GM19468 (cell line): ENCODE data around the gene APOE.
"Not testable (repeated sequence)": the region's sequence is repeated elsewhere in the genome, so short reads cannot be mapped to it uniquely, and the experiment has no call there.

Source experiments
- ATAC-seq: cut with Tn5 transposase; IDR thresholded peaks from one replicate; pipeline ENCODE4 v1.9.1; 2021; ENCODE audit warnings: mild to moderate bottlenecking, moderate library complexity, moderate number of reproducible peaks; ENCODE audit not compliant: unreplicated experiment; ENCODE audit errors: extremely low read depth

Gene APOE

GRCh38 chr19:44908074-44908835 lies 2.7 kb downstream of the APOE start:
- no peak for ATAC-seq

DNA sequence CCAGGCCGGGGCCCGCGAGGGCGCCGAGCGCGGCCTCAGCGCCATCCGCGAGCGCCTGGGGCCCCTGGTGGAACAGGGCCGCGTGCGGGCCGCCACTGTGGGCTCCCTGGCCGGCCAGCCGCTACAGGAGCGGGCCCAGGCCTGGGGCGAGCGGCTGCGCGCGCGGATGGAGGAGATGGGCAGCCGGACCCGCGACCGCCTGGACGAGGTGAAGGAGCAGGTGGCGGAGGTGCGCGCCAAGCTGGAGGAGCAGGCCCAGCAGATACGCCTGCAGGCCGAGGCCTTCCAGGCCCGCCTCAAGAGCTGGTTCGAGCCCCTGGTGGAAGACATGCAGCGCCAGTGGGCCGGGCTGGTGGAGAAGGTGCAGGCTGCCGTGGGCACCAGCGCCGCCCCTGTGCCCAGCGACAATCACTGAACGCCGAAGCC lies 3.3 kb downstream of the APOE start:
- ATAC-seq = no peak

- no peak for ATAC-seq
Measured at GRCh38 chr19:44909775-44910174, 4.2 kb downstream of the APOE start.

DNA sequence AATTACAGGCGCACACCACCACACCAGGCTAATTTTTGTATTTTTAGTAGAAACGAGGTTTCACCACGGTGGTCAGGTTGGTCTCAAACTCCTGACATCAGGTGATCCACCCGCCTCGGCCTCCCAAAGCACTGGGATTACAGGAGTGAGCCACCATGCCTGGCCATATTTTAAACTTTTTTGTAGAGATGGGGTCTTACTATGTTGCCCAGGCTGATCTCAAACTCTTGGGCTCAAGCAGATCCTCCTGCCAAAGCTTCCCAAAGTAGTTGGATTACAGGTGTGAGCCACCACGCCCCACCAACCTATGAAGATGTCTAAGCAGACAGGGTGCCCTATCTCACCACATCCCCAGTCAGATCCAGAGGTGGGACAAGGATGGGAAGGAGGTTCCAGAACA lies 6.3 kb downstream of the APOE start:
- ATAC-seq = not testable (repeated sequence)

DNA sequence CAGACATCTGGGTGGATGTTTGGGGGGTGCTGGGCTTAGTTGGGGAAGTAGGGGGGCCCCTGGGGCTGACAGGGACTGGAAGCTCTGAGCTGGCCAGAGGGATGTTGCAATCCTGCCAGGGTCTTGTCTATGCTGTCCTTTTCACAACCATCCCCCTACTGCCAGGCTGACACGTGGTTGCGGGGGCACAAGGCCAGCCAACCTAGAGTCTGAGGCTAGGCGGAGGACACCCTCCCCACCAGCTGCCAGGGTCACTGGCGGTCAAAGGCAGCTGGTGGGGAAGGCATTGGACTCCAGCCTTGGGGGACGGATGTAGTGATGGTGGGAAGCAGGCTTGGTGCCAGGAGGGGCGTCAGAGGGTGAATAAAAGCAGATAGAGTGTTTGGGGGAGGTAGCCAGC lies 7.3 kb downstream of the APOE start:
- ATAC-seq = no peak

- not testable (repeated sequence) for ATAC-seq
Measured at GRCh38 chr19:44913512-44914432, 8.2 kb downstream of the APOE start.

GRCh38 chr19:44914433-44915206 lies 9.0 kb downstream of the APOE start, which contains the start of gene APOC1:
TSS of gene APOC1 (plus strand) at chr19:44914608. CDS start at chr19:44914892, 284 bp downstream.
- ATAC-seq = peak; percentile 63

DNA sequence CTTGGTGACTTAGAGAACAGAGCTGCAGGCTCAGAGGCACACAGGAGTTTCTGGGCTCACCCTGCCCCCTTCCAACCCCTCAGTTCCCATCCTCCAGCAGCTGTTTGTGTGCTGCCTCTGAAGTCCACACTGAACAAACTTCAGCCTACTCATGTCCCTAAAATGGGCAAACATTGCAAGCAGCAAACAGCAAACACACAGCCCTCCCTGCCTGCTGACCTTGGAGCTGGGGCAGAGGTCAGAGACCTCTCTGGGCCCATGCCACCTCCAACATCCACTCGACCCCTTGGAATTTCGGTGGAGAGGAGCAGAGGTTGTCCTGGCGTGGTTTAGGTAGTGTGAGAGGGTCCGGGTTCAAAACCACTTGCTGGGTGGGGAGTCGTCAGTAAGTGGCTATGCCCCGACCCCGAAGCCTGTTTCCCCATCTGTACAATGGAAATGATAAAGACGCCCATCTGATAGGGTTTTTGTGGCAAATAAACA lies 18.7 kb downstream of the APOE start:
- no peak for ATAC-seq

DNA sequence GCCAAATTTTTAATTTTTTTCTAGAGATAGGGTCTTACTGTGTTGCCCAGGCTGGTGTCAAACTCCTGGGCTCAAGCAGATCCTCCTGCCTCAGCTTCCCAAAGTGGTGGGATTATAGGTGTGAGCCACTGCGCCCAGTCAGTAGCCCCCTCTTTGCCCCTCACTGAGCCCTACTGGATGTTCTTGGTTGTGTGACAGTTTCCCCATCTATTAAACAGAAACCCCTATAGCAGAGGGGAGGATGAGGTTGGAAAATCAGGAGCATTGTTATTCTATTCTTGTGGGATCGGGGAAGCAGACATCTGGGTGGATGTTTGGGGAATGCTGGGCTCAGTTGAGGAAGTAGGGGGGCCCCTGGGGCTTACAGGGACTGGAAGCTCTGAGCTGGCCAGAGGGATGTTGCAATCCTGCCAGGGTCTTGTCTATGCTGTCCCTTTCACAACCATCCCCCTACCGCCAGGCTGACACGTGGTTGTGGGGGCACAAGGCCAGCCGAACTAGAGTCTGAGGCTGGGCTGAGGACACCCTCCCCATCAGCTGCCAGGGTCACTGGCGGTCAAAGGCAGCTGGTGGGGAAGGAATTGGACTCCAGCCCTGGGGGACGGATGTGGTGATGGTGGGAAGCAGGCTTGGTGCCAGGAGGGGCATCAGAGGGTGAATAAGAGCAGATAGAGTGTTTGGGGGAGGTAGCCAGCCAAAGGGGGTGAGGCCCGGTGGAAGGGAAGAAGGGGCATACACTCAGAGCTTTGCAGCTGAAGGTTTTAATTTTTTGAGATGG lies 19.7 kb downstream of the APOE start:
- ATAC-seq = no peak

DNA sequence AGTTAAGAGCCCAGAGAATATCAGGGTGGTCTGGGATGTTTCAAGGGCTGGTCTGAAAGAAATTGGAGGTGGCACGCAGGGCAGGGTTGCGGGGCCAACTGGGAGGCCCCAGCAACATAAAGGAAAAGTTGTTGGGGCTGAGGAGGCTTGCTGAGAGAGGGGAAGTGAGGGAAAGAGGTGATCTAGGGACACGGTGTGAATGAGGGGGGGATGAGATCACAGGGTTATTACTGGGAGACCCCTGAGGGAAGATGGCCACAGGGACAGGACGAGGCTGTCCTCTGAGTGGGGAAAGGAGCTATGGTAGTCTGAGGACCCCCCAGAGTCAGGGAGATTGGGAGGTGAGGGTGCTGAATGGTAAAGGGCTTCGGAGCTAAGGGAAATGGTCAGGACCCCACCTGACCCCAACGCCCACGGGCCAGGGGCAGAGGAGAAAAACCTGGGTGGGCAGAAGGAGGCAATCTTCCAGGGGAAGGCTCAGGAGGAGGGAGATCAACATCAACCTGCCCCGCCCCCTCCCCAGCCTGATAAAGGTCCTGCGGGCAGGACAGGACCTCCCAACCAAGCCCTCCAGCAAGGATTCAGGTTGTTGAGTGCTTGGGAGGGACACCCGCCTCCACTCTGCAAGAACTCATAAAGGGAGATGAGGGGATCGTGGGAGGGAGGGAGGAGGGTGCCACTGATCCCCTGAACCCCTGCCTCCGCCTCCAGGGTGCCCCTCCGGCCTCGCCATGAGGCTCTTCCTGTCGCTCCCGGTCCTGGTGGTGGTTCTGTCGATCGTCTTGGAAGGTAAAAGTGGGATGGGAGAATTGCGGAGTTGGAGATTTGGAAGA lies 20.9 kb downstream of the APOE start:
- not testable (repeated sequence) for ATAC-seq

DNA sequence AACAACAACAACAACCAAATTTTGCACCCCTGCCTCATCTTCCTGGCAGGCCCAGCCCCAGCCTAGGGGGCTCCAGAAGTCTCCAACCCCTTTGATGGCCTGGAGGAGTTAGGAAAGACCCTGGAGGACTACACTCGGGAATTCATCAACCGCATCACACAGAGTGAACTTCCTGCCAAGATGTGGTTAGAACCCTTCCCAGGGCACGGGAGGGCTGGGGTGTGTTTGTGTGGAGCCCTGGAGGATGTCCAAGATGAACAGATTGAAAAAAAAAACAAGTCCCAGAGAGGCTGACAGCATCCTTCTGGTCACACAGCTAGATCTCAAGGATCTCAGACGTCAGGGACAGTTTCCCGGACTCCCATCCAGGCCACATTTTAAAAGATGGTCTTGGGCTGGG lies 22.1 kb downstream of the APOE start:
- no peak for ATAC-seq

GRCh38 chr19:44930088-44930487 lies 24.5 kb downstream of the APOE start:
- no peak for ATAC-seq

DNA sequence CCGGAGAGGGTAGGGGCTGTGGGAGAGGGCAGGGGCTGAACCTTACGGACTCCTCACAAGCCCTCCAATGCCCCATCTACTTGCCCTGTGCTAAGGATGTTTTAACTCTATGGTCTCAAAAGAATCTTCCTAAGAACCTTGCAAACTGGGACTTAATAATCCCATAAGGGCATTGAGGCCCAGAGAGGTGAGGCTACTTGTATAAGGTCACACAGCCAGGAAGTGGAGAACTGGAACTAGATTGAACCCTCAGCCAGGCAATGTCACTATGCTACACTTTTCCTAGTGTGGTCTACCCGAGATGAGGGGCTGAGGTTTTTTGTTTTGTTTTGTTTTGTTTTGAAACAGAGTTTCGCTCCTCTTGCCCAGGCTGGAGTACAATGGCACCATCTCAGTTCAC lies 25.9 kb downstream of the APOE start:
- no peak for ATAC-seq

DNA sequence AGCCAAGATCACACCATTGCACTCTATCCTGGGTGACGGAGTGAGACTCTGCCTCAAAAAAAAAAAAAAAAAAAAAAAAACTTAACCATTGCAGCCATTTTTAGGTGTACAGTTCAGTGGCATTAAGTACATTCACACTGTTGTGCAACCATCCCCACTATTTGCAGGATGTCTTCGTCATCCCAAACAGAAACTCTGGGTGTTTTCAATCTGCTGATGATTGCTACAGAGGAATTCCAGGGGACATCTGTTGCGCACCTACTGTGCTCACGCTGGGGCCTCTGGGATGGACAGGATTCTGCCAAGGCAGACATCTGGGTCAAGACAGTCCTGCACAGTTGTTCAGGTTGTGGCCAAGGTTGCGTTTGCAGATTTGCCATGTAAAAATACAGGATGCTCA lies 34.1 kb downstream of the APOE start:
- no peak for ATAC-seq

DNA sequence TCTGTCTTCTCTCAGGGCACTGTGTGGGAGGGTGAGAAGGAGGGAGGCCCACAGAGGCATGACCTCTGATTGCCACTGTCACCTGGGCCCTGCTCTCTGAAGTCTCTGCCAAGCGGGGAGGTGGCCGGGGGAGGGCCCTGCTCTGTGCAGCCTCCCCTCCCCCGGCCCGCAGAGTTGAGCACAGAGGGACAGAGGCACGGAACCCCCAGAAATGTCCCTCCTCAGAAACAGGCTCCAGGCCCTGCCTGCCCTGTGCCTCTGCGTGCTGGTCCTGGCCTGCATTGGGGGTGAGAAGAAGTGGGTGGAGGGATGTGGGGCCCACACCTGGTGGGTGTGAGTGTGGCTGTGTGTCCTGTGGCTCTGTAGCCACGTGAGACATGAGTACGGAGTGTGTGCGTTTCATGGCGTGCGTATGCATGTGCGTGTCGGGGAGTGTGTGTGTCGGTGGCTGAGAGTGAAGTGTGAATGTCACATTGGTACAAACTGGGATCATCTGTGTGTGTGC lies 36.5 kb downstream of the APOE start, which contains the start of gene APOC4:
APOC4 (plus strand) TSS at position 171 of the 505 bp plus-strand sequence; CDS start at position 212, 41 bp downstream.
- ATAC-seq = no peak

DNA sequence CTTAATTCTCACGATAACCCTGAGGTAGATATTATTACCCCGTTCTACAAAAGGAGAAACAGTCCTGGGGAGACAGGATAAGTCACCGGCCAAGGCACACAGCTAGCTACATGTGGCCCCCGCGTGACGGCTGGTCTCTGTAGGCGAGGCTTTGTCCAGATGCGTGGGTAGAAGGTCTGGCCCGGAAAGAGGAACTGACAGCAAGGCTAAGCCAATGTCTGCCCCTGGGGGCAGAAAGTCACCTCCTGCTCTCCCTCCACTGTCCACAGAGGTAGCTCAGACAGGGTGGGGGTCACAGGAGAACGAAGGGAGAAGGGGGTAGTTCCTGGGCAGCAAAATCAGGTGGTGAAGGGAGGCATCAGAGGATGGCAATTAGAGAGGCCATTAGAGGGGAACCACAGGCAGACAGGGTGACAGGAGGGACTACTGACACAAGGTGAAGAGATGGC lies 38.2 kb downstream of the APOE start:
- no peak for ATAC-seq

DNA sequence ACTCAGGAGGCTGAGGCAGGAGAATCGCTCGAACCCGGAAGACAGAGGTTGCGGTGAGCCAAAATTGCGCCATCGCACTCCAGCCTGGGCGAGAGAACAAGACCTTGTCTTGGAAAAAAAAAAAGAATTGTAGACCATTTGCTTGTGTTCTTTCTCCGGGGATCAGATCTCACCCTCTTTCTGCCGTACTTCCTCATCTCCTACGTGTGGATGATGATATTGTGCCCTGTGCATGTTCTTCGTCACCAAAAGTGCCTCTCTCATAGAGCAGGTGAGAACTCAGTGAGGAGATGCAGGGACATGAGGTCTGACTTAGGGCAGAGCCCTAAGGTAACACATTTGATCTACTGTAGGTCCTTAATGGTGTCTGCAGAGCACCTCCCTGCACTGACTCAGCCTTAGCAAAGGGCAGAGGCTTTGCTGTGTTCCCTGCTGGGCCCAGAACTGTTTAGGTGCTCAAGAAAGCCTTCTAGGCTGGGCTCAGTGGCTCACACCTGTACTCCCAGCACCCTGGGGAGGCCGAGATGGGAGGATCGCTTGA lies 41.5 kb downstream of the APOE start:
- no peak for ATAC-seq

- no peak for ATAC-seq
Measured at GRCh38 chr19:44948237-44948636, 42.6 kb downstream of the APOE start.
